Measurements from ENCODE around the gene DCANP1. TPM values are rescaled to one million over a fixed set of nuclear protein-coding genes. Genes with fewer than 3 reads are reported as not detected.

DCANP1 gene
- total and polyA plus RNA-seq, 9 of the 15 experiments (the other 6 are each of a cell fraction or from before 2014, with no cell fraction given): not detected

- TF ChIP-seq JUN (IDR thresholded peaks at IDR 0.05; ENCODE audit: borderline replicate concordance, low read depth, low read length): peak; percentile 69; the same call in 1 of the 2 replicates
- no peak for TF ChIP-seq JUN (CRISPR knock-in tag; IDR thresholded peaks at IDR 0.05; ENCODE audit: borderline replicate concordance)
- TF ChIP-seq TFE3 (CRISPR knock-in tag; IDR thresholded peaks at IDR 0.05): no peak
- peak; percentile 57; the same call in 1 of the 2 replicates for TF ChIP-seq SMARCE1 (IDR thresholded peaks at IDR 0.05)
Observed at GRCh38 chr5:135423146-135423845, 23.9 kb downstream of the DCANP1 start (continued).

- Histone ChIP-seq H3K9ac (ENCODE audit: insufficient read depth in 1 of 2, low read depth in 2 of 2, low read length in 2 of 2) (no peak overlapping the region), H4K20me1 (replicated peaks; ENCODE audit: control insufficient read depth, insufficient read depth, low read length) (no peaks in the 10 kb centered on the region), H3K9me1 (ENCODE audit: control insufficient read depth, insufficient read depth, low read length) (no peaks in the 10 kb centered on the region), H3K36me3 (ENCODE audit: control insufficient read depth, insufficient read depth, low read length) (no peaks in the 10 kb centered on the region), H3K27me3 (ENCODE audit: control insufficient read depth in 2 of 2, insufficient read depth in 2 of 2, low read length in 2 of 2) (no peaks in the 10 kb centered on the region), H3K79me2 (ENCODE audit: control insufficient read depth, insufficient read depth, low read length) (no peaks in the 10 kb centered on the region), H3K27ac (ENCODE audit: extremely low read depth, low read depth, low read length) (no peak overlapping the region), H3K9me3 (replicated peaks; ENCODE audit: control insufficient read depth, insufficient read depth, low read depth, low read length) (no peaks in the 10 kb centered on the region), H3K4me2 (ENCODE audit: insufficient read depth, low read length) (no peak overlapping the region), H3K4me3 (no peak overlapping the region), H3K4me1 (replicated peaks in 1 of 2; ENCODE audit: control insufficient read depth in 2 of 2, insufficient read depth in 2 of 2, low read length in 2 of 2) (peaks cover 0 to 11% of the 10 kb centered on the region in 2 experiments; a peak in 3 of 5 replicates), H2AFZ (ENCODE audit: low read depth, low read length) (no peak overlapping the region)
- DNase-seq (ENCODE audit: extremely low read depth in 1 of 4, low spot score in 3 of 4): no peak
- ATAC-seq: no peak
- BruUV-seq (replicated peaks): no TSS peak
- intact Hi-C loops (cut with micrococcal nuclease) (loop anchor here (10.0 kb wide), 1 partner anchor 218 kb away; no protein-coding TSS in a partner anchor), in situ Hi-C loops (cut with MboI) (no loop called here)
- POLR2A ChIA-PET: no interaction called here
- FAIRE-seq: no peak
- CTCF ChIA-PET (ENCODE audit: low intra/inter-chr PET ratio): no interaction called here
- TF ChIP-seq ATF1 (CRISPR knock-in tag; IDR thresholded peaks at IDR 0.05): no peak
- no peak for TF ChIP-seq ATF1 (tag; IDR thresholded peaks at IDR 0.05)
- TF ChIP-seq, protein P1, sequence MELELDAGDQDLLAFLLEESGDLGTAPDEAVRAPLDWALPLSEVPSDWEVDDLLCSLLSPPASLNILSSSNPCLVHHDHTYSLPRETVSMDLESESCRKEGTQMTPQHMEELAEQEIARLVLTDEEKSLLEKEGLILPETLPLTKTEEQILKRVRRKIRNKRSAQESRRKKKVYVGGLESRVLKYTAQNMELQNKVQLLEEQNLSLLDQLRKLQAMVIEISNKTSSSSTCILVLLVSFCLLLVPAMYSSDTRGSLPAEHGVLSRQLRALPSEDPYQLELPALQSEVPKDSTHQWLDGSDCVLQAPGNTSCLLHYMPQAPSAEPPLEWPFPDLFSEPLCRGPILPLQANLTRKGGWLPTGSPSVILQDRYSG (tag; conservative IDR thresholded peaks at IDR 0.05; ENCODE audit: low read depth): no peak
- no peak for TF ChIP-seq ZNF212 (CRISPR knock-in tag; IDR thresholded peaks at IDR 0.05)
- TF ChIP-seq HNRNPK (IDR thresholded peaks at IDR 0.05; ENCODE audit: low read depth, low read length, poor library complexity, severe bottlenecking): no peak
- no peak for TF ChIP-seq HDAC2 (IDR thresholded peaks at IDR 0.05)
- TF ChIP-seq THAP7 (CRISPR knock-in tag; IDR thresholded peaks at IDR 0.05): no peak
- TF ChIP-seq ZNF444 (CRISPR knock-in tag; IDR thresholded peaks at IDR 0.05): no peak
- TF ChIP-seq ZC3H4 (CRISPR knock-in tag; IDR thresholded peaks at IDR 0.05; ENCODE audit: borderline replicate concordance): no peak
- TF ChIP-seq BHLHE40 (IDR thresholded peaks at IDR 0.05; ENCODE audit: low read length): no peak
- TF ChIP-seq, protein P2, sequence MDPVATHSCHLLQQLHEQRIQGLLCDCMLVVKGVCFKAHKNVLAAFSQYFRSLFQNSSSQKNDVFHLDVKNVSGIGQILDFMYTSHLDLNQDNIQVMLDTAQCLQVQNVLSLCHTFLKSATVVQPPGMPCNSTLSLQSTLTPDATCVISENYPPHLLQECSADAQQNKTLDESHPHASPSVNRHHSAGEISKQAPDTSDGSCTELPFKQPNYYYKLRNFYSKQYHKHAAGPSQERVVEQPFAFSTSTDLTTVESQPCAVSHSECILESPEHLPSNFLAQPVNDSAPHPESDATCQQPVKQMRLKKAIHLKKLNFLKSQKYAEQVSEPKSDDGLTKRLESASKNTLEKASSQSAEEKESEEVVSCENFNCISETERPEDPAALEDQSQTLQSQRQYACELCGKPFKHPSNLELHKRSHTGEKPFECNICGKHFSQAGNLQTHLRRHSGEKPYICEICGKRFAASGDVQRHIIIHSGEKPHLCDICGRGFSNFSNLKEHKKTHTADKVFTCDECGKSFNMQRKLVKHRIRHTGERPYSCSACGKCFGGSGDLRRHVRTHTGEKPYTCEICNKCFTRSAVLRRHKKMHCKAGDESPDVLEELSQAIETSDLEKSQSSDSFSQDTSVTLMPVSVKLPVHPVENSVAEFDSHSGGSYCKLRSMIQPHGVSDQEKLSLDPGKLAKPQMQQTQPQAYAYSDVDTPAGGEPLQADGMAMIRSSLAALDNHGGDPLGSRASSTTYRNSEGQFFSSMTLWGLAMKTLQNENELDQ (CRISPR knock-in tag; IDR thresholded peaks at IDR 0.05; ENCODE audit: borderline replicate concordance): no peak
- TF ChIP-seq HDAC1 (IDR thresholded peaks at IDR 0.05): no peak
- TF ChIP-seq CC2D1A (IDR thresholded peaks at IDR 0.05): no peak
Observed at GRCh38 chr5:135422419-135422818, 24.7 kb downstream of the DCANP1 start.
